Coronary artery (tissue), 2 donors: ENCODE data around the gene CABLES1.
A peak's percentile ranks its signal among the peaks of the same experiment; 100 is the strongest.

Experiments used
- DNase-seq: peaks from one replicate; pipeline ENCODE4 v3.0.0-alpha.2; 2017; ENCODE audit warnings: low spot score
- H3K27ac ChIP-seq, 2 donors: fragments of 200-600 bp; sonication (generic); one replicate each; pipeline ENCODE4 v1.5.1; 2016 to 2019
- H3K4me3 ChIP-seq: fragments of 200-600 bp; sonication (generic); 2 replicates; pipeline ENCODE4 v1.5.1; 2016; ENCODE audit warnings: mild to moderate bottlenecking, moderate library complexity
- CTCF ChIP-seq: fragments of 200-600 bp; sonication (generic); IDR thresholded peaks from one replicate; pipeline ENCODE4 v1.5.1; 2019; ENCODE audit warnings: antibody characterized with exemption

The CABLES1 gene

GRCh38 chr18:23143815-23144261, 8.6 kb downstream of the CABLES1 start:
- no peak for DNase-seq

GRCh38 chr18:23144640-23145039, 9.4 kb downstream of the CABLES1 start:
- no peak for DNase-seq
- Histone ChIP-seq H3K4me3 (no peak overlapping the region), H3K27ac (peak overlapping the region; percentile 67 to 82)
- TF ChIP-seq CTCF = no peak

More at GRCh38 chr18:23143815-23144261, 8.6 kb downstream of the CABLES1 start:
- peak overlapping the region; percentile 67 to 82 for H3K27ac ChIP-seq
- TF ChIP-seq CTCF = no peak
- no peak overlapping the region for H3K4me3 ChIP-seq

- no peak overlapping the region for H3K27ac ChIP-seq
- H3K4me3 ChIP-seq = no peak overlapping the region
- DNase-seq = no peak
- no peak for TF ChIP-seq CTCF
Observed at GRCh38 chr18:23145621-23146020, 10.3 kb downstream of the CABLES1 start.

GRCh38 chr18:23146861-23147469, 11.7 kb downstream of the CABLES1 start:
- no peak for TF ChIP-seq CTCF
- Histone ChIP-seq H3K4me3 (no peak overlapping the region), H3K27ac (peak overlapping the region in 1 of 2 donors; percentile 16)
- no peak for DNase-seq

GRCh38 chr18:23148382-23148781, 13.1 kb downstream of the CABLES1 start:
- Histone ChIP-seq H3K4me3 (no peak overlapping the region), H3K27ac (no peak overlapping the region)
- DNase-seq = no peak
- no peak for TF ChIP-seq CTCF

- H3K27ac ChIP-seq = no peak overlapping the region
- H3K4me3 ChIP-seq = no peak overlapping the region
- DNase-seq = no peak
- no peak for TF ChIP-seq CTCF
Observed at GRCh38 chr18:23149570-23149969, 14.3 kb downstream of the CABLES1 start.

- TF ChIP-seq CTCF = no peak
- no peak overlapping the region for H3K4me3 ChIP-seq
- H3K27ac ChIP-seq = no peak overlapping the region
- no peak for DNase-seq
Observed at GRCh38 chr18:23151414-23152099, 16.3 kb downstream of the CABLES1 start.
